Measurements from ENCODE around the gene DDT.
"Not testable (repeated sequence)": the region's sequence is repeated elsewhere in the genome, so short reads cannot be mapped to it uniquely, and the experiment has no call there.

The DDT gene

DNA sequence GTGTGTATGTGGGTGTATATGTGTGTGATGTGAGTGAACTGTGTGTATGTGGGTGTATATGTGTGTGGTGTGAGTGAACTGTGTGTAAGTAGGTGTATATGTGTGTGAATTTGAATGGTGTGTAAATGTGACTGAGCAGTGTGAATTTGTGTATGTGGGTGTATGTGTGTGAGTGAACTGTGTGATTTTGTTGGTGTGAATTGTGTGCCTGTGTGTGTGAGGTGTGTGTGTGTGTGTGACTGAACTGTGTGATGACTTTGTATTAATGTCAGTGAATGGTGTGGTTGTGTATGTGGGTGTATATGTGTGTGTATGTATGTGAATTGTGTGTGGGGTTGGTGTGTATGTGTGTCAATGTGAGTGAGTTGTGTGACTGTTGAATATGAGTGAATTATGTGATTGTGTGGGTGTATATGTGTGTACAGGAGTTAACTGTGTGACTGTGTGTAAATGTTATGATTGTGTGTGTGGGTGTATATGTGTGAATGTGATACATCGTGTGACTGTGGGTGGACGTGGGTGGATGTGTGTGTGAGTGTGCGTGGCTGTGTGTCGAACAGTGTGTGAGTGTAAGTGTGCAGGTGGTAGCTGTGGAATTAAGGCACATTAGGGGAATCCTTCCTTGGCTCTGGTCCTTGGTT lies 12.4 kb upstream of the DDT start:
- not testable (repeated sequence) for DNase-seq

GRCh38 chr22:23986089-23986488 lies 11.8 kb upstream of the DDT start:
- DNase-seq = not testable (repeated sequence)

DNA sequence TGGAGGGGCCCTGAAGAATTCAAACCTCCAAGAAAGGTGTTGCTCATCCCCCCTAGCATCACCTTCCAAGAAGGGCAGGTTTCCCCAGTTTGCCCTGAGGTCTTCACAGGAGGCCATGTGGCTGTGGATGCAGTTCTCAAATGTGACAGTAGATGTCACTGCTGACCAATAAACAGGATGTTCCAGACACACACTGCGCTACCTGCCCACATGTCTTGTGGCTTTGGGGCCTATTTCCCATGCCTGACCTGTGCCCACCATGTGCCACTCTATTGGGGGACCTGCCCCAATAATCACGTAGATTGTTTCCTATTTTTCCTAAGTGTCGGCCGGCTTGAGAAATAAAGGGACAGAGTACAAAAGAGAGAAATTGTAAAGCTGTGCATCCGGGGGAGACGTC lies 10.2 kb upstream of the DDT start:
- DNase-seq = peak; percentile 66

DNA sequence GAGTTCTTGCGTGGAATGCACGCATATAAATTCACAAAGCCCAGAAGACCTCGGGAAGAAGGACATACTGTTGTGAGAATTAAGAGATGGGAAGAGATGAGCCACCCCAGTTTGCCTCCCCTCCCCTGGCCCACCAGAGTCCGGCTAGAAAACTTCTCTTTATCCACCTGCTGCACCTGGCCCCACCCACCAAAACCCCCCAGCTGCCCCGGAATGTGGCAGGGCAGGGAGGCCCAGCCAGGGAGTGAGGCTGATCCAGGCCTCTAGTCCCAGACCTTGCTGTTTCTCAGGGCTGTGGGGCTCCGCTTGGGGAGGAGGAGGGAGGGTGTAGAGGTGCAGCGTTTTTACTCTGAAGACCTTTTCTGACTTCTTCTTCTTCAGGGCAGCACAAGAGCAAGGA lies 6.3 kb upstream of the DDT start:
- not testable (repeated sequence) for DNase-seq

DNA sequence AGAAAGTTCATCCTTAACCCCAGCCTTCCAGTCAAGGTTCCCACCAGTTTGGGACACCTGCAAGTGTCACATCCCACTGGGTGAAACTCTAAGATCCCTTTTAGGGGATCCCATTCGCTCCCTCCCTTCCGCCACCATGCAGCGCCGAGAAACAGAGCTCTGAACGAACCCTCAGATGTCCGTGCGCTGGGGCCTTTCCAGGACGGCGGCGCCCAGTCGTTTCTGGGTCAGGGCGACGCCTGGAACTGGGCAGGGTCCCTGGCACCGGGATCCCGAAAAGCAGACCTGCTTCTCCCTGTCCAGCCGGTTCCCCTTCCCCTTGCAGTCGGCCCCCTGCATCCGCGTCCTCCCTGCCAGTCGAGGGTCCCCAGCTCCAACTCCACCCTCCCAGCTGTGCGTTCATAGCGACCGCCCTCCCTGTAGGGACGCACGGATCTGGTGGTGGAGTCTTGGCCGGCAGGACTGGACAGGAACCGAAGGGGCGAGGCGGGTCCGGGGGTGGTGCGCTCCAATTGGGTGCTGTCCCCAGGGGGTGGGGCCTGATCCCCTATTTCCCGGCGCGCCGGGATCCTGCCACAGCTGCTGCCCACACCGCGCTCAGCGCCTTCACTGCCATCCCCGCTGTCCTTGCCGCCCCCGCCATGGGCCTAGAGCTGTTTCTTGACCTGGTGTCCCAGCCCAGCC lies 5.5 kb upstream of the DDT start, which contains the start of gene GSTT2:
Gene GSTT2, plus strand, starts transcription at position 578 of the 684 bp plus-strand sequence.
- DNase-seq = not testable (repeated sequence)

- DNase-seq = not testable (repeated sequence)
Measured at GRCh38 chr22:23977304-23977703, 3.1 kb upstream of the DDT start.

GRCh38 chr22:23974836-23975352 lies 653 bp upstream of the DDT start:
- DNase-seq = not testable (repeated sequence)

GRCh38 chr22:23971927-23972326 lies 2.3 kb downstream of the DDT start:
- DNase-seq = not testable (repeated sequence)

GRCh38 chr22:23970816-23971486 lies 3.3 kb downstream of the DDT start:
- no peak for DNase-seq

DNA sequence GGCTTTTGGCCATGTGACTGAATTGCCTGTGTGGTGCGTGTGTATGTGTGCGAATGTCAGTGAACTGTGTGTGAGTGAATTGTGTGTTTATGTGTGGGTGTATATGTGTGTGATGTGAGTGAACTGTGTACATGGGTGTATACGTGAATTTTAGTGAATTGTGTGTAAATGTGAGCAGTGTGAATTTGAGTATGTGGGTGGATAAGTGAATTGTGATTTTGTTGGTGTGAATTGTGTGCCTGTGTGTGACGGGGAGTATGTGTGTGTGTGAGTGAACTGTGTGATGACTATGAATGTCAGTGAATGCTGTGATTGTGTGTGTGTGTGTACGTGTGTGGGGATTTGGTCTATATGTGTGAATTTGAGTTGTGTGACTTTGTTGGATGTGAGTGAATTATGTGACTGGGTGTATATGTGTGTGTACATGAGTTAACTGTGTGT lies 4.0 kb downstream of the DDT start:
- no peak for DNase-seq

- DNase-seq = no peak
Measured at GRCh38 chr22:23969071-23969470, 5.2 kb downstream of the DDT start.

DNA sequence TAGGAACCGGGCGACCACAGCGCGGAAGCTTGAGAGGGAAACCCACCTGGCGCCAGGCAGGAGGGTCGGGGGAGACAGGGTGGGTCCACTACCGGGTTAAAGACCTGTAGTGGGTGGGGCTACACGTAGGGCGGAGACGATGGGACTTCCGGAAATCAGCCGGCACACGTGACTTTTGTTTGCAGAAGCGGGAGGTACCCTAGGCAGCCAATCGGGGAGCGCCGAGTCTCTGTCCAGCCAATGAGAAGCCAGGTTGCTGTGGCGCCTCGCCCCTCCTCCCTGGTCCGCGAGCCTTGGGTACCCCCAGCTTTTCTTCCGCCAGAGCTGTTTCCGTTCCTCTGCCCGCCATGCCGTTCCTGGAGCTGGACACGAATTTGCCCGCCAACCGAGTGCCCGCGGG lies 7.7 kb downstream of the DDT start, which contains the start of gene DDTL:
Gene DDTL, plus strand, starts transcription at position 321 of the 400 bp plus-strand sequence. Its CDS starts 27 bp downstream, at position 348.
- not testable (repeated sequence) for DNase-seq

- DNase-seq = not testable (repeated sequence)
Measured at GRCh38 chr22:23966094-23966493, 8.1 kb downstream of the DDT start.

DNA sequence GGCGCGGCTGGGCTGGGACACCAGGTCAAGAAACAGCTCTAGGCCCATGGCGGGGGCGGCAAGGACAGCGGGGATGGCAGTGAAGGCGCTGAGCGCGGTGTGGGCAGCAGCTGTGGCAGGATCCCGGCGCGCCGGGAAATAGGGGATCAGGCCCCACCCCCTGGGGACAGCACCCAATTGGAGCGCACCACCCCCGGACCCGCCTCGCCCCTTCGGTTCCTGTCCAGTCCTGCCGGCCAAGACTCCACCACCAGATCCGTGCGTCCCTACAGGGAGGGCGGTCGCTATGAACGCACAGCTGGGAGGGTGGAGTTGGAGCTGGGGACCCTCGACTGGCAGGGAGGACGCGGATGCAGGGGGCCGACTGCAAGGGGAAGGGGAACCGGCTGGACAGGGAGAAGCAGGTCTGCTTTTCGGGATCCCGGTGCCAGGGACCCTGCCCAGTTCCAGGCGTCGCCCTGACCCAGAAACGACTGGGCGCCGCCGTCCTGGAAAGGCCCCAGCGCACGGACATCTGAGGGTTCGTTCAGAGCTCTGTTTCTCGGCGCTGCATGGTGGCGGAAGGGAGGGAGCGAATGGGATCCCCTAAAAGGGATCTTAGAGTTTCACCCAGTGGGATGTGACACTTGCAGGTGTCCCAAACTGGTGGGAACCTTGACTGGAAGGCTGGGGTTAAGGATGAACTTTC lies 13.0 kb downstream of the DDT start, which contains the start of gene GSTT2B:
Gene GSTT2B, minus strand, starts transcription at position 112 of the 688 bp plus-strand sequence. Its CDS starts 64 bp downstream, at position 48.
- not testable (repeated sequence) for DNase-seq

DNA sequence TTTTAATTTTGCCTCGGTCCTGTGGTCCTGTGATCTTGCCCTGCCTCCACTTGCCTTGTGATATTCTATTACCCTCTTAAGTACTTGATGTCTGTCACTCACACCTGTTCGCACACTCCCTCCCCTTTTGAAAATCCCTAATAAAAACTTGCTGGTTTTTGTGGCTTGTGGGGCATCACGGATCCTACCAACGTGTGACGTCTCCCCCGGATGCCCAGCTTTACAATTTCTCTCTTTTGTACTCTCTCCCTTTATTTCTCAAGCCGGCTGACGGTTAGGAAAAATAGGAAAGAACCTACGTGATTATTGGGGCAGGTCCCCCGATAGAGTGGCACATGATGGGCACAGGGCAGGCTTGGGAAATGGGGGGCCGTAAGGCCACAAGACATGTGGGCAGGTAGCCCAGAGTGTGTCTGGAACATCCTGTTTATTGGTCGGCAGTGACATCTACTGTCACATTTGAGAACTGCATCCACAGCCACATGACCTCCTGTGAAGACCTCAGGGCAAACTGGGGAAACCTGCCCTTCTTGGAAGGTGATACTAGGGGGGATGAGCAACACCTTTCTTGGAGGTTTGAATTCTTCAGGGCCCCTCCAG lies 17.8 kb downstream of the DDT start:
- DNase-seq = peak; percentile 80

- DNase-seq = not testable (repeated sequence)
Measured at GRCh38 chr22:23955886-23956285, 18.4 kb downstream of the DDT start.

DNA sequence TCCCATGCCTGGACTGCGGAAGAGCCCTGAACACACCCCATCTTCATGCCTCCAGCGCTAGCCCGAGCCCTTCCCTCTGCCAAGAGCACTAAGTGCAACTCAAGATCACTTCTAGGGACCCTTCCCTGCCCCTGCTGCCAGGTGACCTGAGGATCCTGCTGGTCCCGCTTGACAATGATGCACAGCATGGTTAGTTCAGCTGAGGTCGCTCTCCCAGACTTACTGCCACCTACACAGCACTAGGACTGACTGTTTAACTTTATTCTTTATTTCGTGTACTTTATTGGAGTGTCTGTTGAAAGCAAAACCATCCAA lies 19.3 kb downstream of the DDT start:
- DNase-seq = not testable (repeated sequence)

DNA sequence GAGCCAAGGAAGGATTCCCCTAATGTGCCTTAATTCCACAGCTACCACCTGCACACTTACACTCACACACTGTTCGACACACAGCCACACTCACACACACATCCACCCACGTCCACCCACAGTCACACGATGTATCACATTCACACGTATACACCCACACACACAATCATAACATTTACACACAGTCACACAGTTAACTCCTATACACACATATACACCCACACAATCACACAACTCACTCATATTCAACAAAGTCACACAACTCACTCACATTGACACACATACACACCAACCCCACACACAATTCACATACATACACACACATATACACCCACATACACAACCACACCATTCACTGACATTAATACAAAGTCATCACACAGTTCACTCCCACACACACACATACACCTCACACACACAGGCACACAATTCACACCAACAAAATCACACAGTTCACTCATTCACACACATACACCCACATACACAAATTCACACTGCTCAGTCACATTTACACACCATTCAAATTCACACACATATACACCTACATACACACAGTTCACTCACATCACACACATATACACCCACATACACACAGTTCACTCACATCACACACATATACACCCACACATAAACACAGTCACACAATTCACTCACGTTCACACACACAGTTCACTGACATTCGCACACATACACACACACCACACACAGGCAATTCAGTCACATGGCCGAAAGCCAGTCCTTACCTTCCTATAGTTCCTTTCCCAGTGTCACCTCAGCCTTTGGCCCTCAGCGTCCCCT lies 19.8 kb downstream of the DDT start:
- DNase-seq = not testable (repeated sequence)

- not testable (repeated sequence) for DNase-seq
Measured at GRCh38 chr22:23953485-23953884, 20.8 kb downstream of the DDT start.

DNA sequence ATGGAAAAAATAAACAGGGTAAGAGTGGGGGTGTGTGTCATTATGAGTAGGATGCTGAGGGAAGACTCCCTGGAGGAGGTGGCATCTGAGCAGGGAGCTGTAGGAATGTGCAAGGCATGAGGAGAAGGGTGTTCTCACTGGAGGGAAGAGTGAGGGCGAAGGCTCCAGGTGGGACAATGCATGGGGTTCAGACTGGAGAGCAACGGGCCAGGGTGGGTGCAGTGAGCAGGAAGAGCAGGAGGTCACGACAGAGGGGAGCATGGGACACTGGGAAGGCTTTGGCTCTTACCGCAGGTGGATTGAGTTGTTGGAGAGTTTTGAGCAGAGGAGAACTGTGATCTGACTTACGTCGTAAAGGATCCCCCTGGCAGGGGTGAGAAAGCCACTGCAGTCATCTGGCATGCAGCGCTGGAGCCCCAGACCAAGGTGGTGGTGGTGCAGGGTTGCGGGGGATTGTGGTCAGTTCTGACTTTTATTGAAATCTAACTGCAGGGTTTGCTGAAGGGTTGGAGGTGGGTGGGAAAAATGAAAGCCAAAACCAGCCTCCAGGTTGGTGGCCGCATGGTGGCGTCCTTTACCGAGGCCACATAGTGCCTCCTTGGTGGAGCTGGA lies 21.3 kb downstream of the DDT start:
- DNase-seq = not testable (repeated sequence)

- not testable (repeated sequence) for DNase-seq
Measured at GRCh38 chr22:23951383-23951782, 22.9 kb downstream of the DDT start.
